HepG2 (cell line): ENCODE data around the gene OR5P2. TPM values are rescaled to one million over a fixed set of nuclear protein-coding genes. Genes with fewer than 3 reads are reported as not detected.

ENCODE experiments used
- ATAC-seq: fragments of 200-7000 bp; cut with Tn5 transposase; 3 replicates; pipeline ENCODE4 v1.9.1; 2020; ENCODE audit warnings: mild to moderate bottlenecking, moderate library complexity
- BruUV-seq: library from RNA; stranded (reverse); fragments of 400-500 nt; replicated peaks from 2 replicates; lab custom pipeline; 2021; lab: Mats Ljungman, UMichigan
- CTCF ChIA-PET: fragments of 300-600 bp; formaldehyde crosslinking; extraction: SDS; loops from one replicate; lab custom pipeline; 2021; ENCODE audit warnings: low total read pairs, inconsistent platforms, low intra/inter-chr PET ratio; lab: Yijun Ruan, JAX
- POLR2A ChIA-PET: fragments of 350-600 bp; sonication (Branson Sonifier 250); formaldehyde crosslinking; loops from one replicate; lab custom pipeline; 2020; ENCODE audit warnings: antibody characterized with exemption, inconsistent platforms; lab: Yijun Ruan, JAX
- DNase-seq: peaks from one replicate; pipeline ENCODE4 v3.0.0-alpha.2; 2015; ENCODE audit warnings: low spot score
- FAIRE-seq: peaks from 3 replicates; lab custom pipeline; 2011; peaks lifted over from hg19 to GRCh38; lab: Jason Lieb, UNC
- H2AFZ ChIP-seq: one replicate; pipeline ENCODE4 v1.6.1; 2011; ENCODE audit warnings: low read length, inconsistent platforms
- H3K27ac ChIP-seq: fragments of 300-600 bp; 3 replicates; pipeline ENCODE4 v1.8.0; 2011; ENCODE audit warnings: mixed run types, mild to moderate bottlenecking, mixed read lengths, low read length, inconsistent platforms; ENCODE audit not compliant: insufficient read depth; ENCODE audit errors: extremely low read length
- H3K27me3 ChIP-seq, 2 experiments: fragments of 200-600 bp in 1 of 2; 2 replicates in 1 of 2; 3 replicates in 1 of 2; pipeline versions ENCODE4 v1.6.0 to v1.8.0; 2011; ENCODE audit warnings: low read length in 2 of 2, mild to moderate bottlenecking in 2 of 2, moderate library complexity in 2 of 2, inconsistent platforms in 1 of 2; ENCODE audit not compliant: insufficient read depth in 2 of 2, control insufficient read depth in 1 of 2
- H3K36me3 ChIP-seq, 2 experiments: fragments of 200-600 bp in 1 of 2; replicated peaks in 1 of 2; 2 replicates in 1 of 2; 3 replicates in 1 of 2; pipeline versions ENCODE4 v1.5.1 to v1.8.0; 2011; ENCODE audit warnings: low read length in 2 of 2, inconsistent platforms in 1 of 2; ENCODE audit not compliant: insufficient read depth in 2 of 2, control insufficient read depth in 1 of 2
- H3K4me1 ChIP-seq: 2 replicates; pipeline ENCODE4 v1.5.1; 2012; ENCODE audit warnings: low read length, inconsistent platforms; ENCODE audit not compliant: insufficient read depth
- H3K4me2 ChIP-seq: 2 replicates; pipeline ENCODE4 v1.6.0; 2011; ENCODE audit warnings: low read depth, low read length, inconsistent platforms
- H3K4me3 ChIP-seq, 3 experiments: fragments of 200-600 bp in 1 of 3; sonication (generic), shearing (Covaris generic) in 1 of 3; replicated peaks in 1 of 3; 2 replicates each; pipeline ENCODE4 v1.5.1; 2011 to 2016; ENCODE audit warnings: low read length in 3 of 3, inconsistent platforms in 2 of 3, low read depth in 2 of 3, mild to moderate bottlenecking in 2 of 3, control low read depth in 1 of 3, mixed read lengths in 1 of 3; ENCODE audit not compliant: insufficient read depth in 1 of 3
- H3K79me2 ChIP-seq: one replicate; pipeline ENCODE4 v1.6.1; 2011; ENCODE audit warnings: low read length, inconsistent platforms; ENCODE audit not compliant: insufficient read depth
- H3K9ac ChIP-seq: 2 replicates; pipeline ENCODE4 v1.6.0; 2011; ENCODE audit warnings: mild to moderate bottlenecking, low read depth, low read length, inconsistent platforms; ENCODE audit not compliant: insufficient read depth
- H3K9me3 ChIP-seq: 2 replicates; pipeline ENCODE4 v1.5.1; 2012; ENCODE audit warnings: mild to moderate bottlenecking, low read length
- H4K20me1 ChIP-seq: 2 replicates; pipeline ENCODE4 v1.6.0; 2011; ENCODE audit warnings: inconsistent platforms, mild to moderate bottlenecking, low read length, moderate library complexity; ENCODE audit not compliant: insufficient read depth
- ARNT ChIP-seq: fragments of 450-650 bp; IDR thresholded peaks from 2 replicates; pipeline ENCODE4 v1.6.1; 2017
- PAXIP1 ChIP-seq: sonication (generic); formaldehyde crosslinking; conservative IDR thresholded peaks from 2 replicates; pipeline ENCODE4 v1.4.0; 2020; ENCODE audit warnings: mild to moderate bottlenecking, missing genetic modification reagents, moderate library complexity
- PRDM15 ChIP-seq: sonication (generic); formaldehyde crosslinking; IDR thresholded peaks from 2 replicates; pipeline ENCODE4 v1.4.0; 2020; ENCODE audit warnings: missing genetic modification reagents
- TCF7 ChIP-seq: sonication (generic); IDR thresholded peaks from 2 replicates; pipeline ENCODE4 v1.6.1; 2016; ENCODE audit warnings: antibody characterized with exemption, low read depth
- ZNF354B ChIP-seq: sonication (generic); formaldehyde crosslinking; IDR thresholded peaks from 2 replicates; pipeline ENCODE4 v1.8.0; 2022; ENCODE audit warnings: mild to moderate bottlenecking, missing genetic modification reagents
- ZNF513 ChIP-seq: sonication (generic); formaldehyde crosslinking; conservative IDR thresholded peaks from 2 replicates; pipeline ENCODE4 v1.5.0; 2020; ENCODE audit warnings: missing genetic modification reagents
- WGBS: methylation state at CpG from one replicate; pipeline ENCODE4 v1.1.6; 2017; ENCODE audit warnings: low lambda C conversion rate; 5-methylcytosine and 5-hydroxymethylcytosine counted together
- in situ Hi-C: cut with HindIII; loops from 2 replicates; pipeline ENCODE4 v1.10.0; 2017; ENCODE audit warnings: low pct_unique_long_range_greater_than_20kb; ENCODE audit not compliant: extremely low pct_ligation_motif_present
- intact Hi-C: fragments of 100-400 bp; cut with micrococcal nuclease; formaldehyde crosslinking; loops from one replicate; pipeline ENCODE4 v1.10.0; 2022; ENCODE audit not compliant: unreplicated experiment
- polyA plus RNA-seq, 8 experiments: library from polyadenylated mRNA; depleted of rRNA in 3 of 8; stranded (reverse) in 7 of 8; unstranded in 1 of 8; fragments of >200 nt; fragmentation: Illumina TruSeq in 4 of 8; extraction: Trizol in 4 of 8; gene quantifications; 2 replicates each; pipeline versions ENCODE4 v1.2.1 to v1.2.3, GENCODE V29; 2011 to 2016; ENCODE audit warnings: low read depth in 4 of 8, missing spikeins in 1 of 8, mixed read lengths in 1 of 8; ENCODE audit not compliant: insufficient read depth in 1 of 8
- total RNA-seq, 5 experiments: library from RNA; depleted of rRNA; stranded (reverse); fragments of >200 nt; fragmentation: Illumina TruSeq; extraction: Trizol; gene quantifications; 2 replicates each; pipeline ENCODE4 v1.2.3, GENCODE V29; 2016; ENCODE audit warnings: low read depth in 1 of 5
- TF ChIP-seq, protein P1 (sequence below): sonication (generic); formaldehyde crosslinking; IDR thresholded peaks from 2 replicates; pipeline ENCODE4 v1.5.1; 2020; ENCODE audit warnings: mild to moderate bottlenecking, missing genetic modification reagents, moderate library complexity

Gene OR5P2
- total and polyA plus RNA-seq, 2 of the 13 experiments (the other 11 are each of a cell fraction or from before 2014, with no cell fraction given), result not detected

DNA sequence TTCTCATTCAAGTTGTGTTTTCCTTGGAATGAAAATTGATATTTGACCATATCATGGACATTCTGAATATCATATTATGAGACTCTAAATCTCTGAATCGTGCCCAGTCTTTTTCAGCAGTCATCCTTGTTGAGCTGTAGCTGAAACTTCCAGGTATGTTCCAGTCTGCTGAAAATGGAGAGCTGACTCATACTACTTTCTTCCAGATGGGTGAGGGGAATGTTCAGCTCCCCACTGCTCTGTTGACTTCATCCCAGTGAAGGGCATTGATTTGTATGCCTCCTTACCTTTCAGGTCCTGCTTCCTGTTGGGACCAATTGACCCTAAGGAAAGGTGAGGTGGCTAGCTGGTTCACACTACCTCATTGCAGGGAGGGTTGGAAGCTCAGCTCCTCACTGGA, 3.5 kb downstream of the OR5P2 start:
- Histone ChIP-seq H2AFZ (no peak overlapping the region), H3K9me3 (no peaks in the 10 kb centered on the region), H3K79me2 (no peaks in the 10 kb centered on the region), H3K27me3 (no peaks in the 10 kb centered on the region), H3K4me2 (no peak overlapping the region), H4K20me1 (no peaks in the 10 kb centered on the region), H3K9ac (no peak overlapping the region), H3K4me1 (no peaks in the 10 kb centered on the region), H3K36me3 (no peaks in the 10 kb centered on the region), H3K27ac (no peak overlapping the region), H3K4me3 (no peak overlapping the region)
- WGBS, result 0% methylated on average over 1 of the region's 1 CpG
- FAIRE-seq, result no peak
- intact Hi-C loops, result no loop called here
- POLR2A ChIA-PET, result no interaction called here
- DNase-seq, result no peak
- in situ Hi-C loops, result no loop called here
- no TSS peak for BruUV-seq
- CTCF ChIA-PET, result no interaction called here
- ATAC-seq, result no peak
- TF ChIP-seq PRDM15 (CRISPR knock-in tag), result no peak
- TF ChIP-seq ARNT, result no peak
- TF ChIP-seq ZNF354B (CRISPR knock-in tag), result no peak
- TF ChIP-seq TCF7, result no peak
- no peak for TF ChIP-seq ZNF513 (CRISPR knock-in tag)
- no peak for TF ChIP-seq PAXIP1 (CRISPR knock-in tag)
- TF ChIP-seq, protein P1, sequence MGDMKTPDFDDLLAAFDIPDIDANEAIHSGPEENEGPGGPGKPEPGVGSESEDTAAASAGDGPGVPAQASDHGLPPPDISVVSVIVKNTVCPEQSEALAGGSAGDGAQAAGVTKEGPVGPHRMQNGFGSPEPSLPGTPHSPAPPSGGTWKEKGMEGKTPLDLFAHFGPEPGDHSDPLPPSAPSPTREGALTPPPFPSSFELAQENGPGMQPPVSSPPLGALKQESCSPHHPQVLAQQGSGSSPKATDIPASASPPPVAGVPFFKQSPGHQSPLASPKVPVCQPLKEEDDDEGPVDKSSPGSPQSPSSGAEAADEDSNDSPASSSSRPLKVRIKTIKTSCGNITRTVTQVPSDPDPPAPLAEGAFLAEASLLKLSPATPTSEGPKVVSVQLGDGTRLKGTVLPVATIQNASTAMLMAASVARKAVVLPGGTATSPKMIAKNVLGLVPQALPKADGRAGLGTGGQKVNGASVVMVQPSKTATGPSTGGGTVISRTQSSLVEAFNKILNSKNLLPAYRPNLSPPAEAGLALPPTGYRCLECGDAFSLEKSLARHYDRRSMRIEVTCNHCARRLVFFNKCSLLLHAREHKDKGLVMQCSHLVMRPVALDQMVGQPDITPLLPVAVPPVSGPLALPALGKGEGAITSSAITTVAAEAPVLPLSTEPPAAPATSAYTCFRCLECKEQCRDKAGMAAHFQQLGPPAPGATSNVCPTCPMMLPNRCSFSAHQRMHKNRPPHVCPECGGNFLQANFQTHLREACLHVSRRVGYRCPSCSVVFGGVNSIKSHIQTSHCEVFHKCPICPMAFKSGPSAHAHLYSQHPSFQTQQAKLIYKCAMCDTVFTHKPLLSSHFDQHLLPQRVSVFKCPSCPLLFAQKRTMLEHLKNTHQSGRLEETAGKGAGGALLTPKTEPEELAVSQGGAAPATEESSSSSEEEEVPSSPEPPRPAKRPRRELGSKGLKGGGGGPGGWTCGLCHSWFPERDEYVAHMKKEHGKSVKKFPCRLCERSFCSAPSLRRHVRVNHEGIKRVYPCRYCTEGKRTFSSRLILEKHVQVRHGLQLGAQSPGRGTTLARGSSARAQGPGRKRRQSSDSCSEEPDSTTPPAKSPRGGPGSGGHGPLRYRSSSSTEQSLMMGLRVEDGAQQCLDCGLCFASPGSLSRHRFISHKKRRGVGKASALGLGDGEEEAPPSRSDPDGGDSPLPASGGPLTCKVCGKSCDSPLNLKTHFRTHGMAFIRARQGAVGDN, result no peak
